CD4-positive, alpha-beta T cell (primary cell): ENCODE measurements around the gene ZC3H14. TPM values are rescaled to one million over a fixed set of nuclear protein-coding genes. Genes with fewer than 3 reads are reported as not detected.
"Not testable (repeated sequence)": the region's sequence is repeated elsewhere in the genome, so short reads cannot be mapped to it uniquely, and the experiment has no call there.

Experiments
- ATAC-seq: fragments of 200-7000 bp; cut with Tn5 transposase; one replicate; pipeline ENCODE4 v1.10.0; 2022; ENCODE audit warnings: mild to moderate bottlenecking; ENCODE audit not compliant: poor library complexity
- CTCF ChIA-PET: fragments of 350-600 bp; sonication (Branson Sonifier 250); formaldehyde crosslinking; loops from one replicate; lab custom pipeline; 2021; ENCODE audit warnings: antibody characterized with exemption, inconsistent platforms; lab: Charles Lee
- POLR2A ChIA-PET: fragments of 350-600 bp; sonication (Branson Sonifier 250); formaldehyde crosslinking; loops from one replicate; lab custom pipeline; 2021; ENCODE audit warnings: antibody characterized with exemption, inconsistent platforms; lab: Charles Lee
- DNase-seq, 14 experiments: peaks; one replicate each; pipeline ENCODE4 v3.0.0-alpha.2; 2013 to 2020; ENCODE audit warnings: mixed read lengths in 2 of 14
- H3K27ac ChIP-seq, 2 donors: one replicate each; pipeline versions ENCODE4 v1.5.1 to v1.7.0; 2013; ENCODE audit warnings: low read length in 2 of 2, low read depth in 1 of 2, mild to moderate bottlenecking in 1 of 2
- H3K27me3 ChIP-seq, 2 experiments: 1 replicate in 1 of 2; 2 replicates in 1 of 2; pipeline versions ENCODE4 v1.6.1 to v1.7.0; 2013; ENCODE audit warnings: low read length in 2 of 2, control low read depth in 1 of 2, mild to moderate bottlenecking in 1 of 2, moderate library complexity in 1 of 2; ENCODE audit not compliant: insufficient read depth in 2 of 2, control insufficient read depth in 1 of 2
- H3K36me3 ChIP-seq: one replicate; pipeline ENCODE4 v1.6.1; 2013; ENCODE audit warnings: low read length, control low read depth; ENCODE audit not compliant: insufficient read depth
- H3K4me1 ChIP-seq: one replicate; pipeline ENCODE4 v1.6.1; 2013; ENCODE audit warnings: low read length, control low read depth; ENCODE audit not compliant: insufficient read depth
- H3K4me3 ChIP-seq: one replicate; pipeline ENCODE4 v1.5.1; 2013; ENCODE audit warnings: mild to moderate bottlenecking, low read length, moderate library complexity
- H3K9me3 ChIP-seq, 2 experiments: 1 replicate in 1 of 2; 2 replicates in 1 of 2; pipeline versions ENCODE4 v1.6.1 to v1.7.0; 2013; ENCODE audit warnings: low read length in 2 of 2, mild to moderate bottlenecking in 2 of 2, control low read depth in 1 of 2, moderate library complexity in 1 of 2; ENCODE audit not compliant: control insufficient read depth in 1 of 2, insufficient read depth in 1 of 2
- H3K27ac Mint-ChIP-seq: one replicate; pipeline ENCODE4 v1.8.0; 2020; ENCODE audit warnings: mixed read lengths
- H3K27me3 Mint-ChIP-seq: one replicate; pipeline ENCODE4 v1.8.0; 2021; ENCODE audit warnings: mixed read lengths
- H3K36me3 Mint-ChIP-seq: one replicate; pipeline ENCODE4 v1.8.0; 2021; ENCODE audit warnings: low read depth, mixed read lengths
- H3K4me1 Mint-ChIP-seq: one replicate; pipeline ENCODE4 v1.8.0; 2021; ENCODE audit warnings: low read depth, mixed read lengths
- H3K4me3 Mint-ChIP-seq: one replicate; pipeline ENCODE4 v1.8.0; 2020; ENCODE audit warnings: mild to moderate bottlenecking, mixed read lengths
- H3K9me3 Mint-ChIP-seq: one replicate; pipeline ENCODE4 v1.8.0; 2020; ENCODE audit warnings: mixed read lengths
- intact Hi-C, 2 experiments: fragments of 100-400 bp; cut with DNase I in 1 of 2; cut with micrococcal nuclease in 1 of 2; formaldehyde crosslinking; loops; one replicate each; pipeline versions ENCODE4 v1.15.1 to v1.9.0; 2023 to 2025; cut with DNase I, micrococcal nuclease
- total RNA-seq, 174 experiments: library from RNA in 2 of 174; stranded (reverse) in 2 of 174; gene quantifications; one replicate each; pipeline ENCODE4 v1.2.3 and lab custom pipeline; 2021 to 2026
- TF ChIP-seq, protein P1 (sequence below): fragments of 200-600 bp; IDR thresholded peaks from one replicate; pipeline ENCODE4 v1.8.0; 2022; ENCODE audit warnings: antibody characterized with exemption, mild to moderate bottlenecking

ZC3H14 gene
- total RNA-seq, 2 experiments from 2014 or later, result 36.5 to 40.2 TPM

DNA sequence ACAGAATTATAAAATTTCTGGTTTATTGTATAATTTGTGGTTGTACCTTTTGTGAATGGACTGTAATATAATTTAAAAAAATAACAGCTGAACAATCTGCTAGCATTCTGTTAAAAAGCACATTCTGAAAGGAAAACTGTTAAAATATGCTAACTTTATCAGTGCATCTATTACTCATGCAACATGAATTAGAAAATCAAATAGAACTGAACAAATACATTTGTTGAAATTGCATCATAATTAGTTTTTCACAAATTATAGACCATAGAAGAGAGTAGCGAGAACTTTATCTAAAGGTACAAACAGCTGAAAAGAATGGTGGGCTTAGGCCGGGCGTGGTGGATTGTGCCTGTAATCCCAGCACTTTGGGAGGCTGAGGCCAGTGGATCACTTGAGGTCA is 41.0 kb upstream of the ZC3H14 start:
- H3K27me3 ChIP-seq, result peaks cover 4 to 6% of the 10 kb centered on the region in 2 experiments
- no peak for DNase-seq
- H3K36me3 ChIP-seq, result no peaks in the 10 kb centered on the region
- peaks cover 41% of the 10 kb centered on the region for H3K27me3 Mint-ChIP-seq
- ATAC-seq, result no peak
- no peak overlapping the region for H3K27ac ChIP-seq
- TF ChIP-seq, protein P1, sequence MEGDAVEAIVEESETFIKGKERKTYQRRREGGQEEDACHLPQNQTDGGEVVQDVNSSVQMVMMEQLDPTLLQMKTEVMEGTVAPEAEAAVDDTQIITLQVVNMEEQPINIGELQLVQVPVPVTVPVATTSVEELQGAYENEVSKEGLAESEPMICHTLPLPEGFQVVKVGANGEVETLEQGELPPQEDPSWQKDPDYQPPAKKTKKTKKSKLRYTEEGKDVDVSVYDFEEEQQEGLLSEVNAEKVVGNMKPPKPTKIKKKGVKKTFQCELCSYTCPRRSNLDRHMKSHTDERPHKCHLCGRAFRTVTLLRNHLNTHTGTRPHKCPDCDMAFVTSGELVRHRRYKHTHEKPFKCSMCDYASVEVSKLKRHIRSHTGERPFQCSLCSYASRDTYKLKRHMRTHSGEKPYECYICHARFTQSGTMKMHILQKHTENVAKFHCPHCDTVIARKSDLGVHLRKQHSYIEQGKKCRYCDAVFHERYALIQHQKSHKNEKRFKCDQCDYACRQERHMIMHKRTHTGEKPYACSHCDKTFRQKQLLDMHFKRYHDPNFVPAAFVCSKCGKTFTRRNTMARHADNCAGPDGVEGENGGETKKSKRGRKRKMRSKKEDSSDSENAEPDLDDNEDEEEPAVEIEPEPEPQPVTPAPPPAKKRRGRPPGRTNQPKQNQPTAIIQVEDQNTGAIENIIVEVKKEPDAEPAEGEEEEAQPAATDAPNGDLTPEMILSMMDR, result no peak
- no peaks in the 10 kb centered on the region for H3K4me1 ChIP-seq
- no peaks in the 10 kb centered on the region for H3K9me3 ChIP-seq
- no peaks in the 10 kb centered on the region for H3K9me3 Mint-ChIP-seq
- H3K27ac Mint-ChIP-seq, result no peak overlapping the region
- H3K36me3 Mint-ChIP-seq, result no peaks in the 10 kb centered on the region
- ChIA-PET POLR2A (no interaction called here), CTCF (no interaction called here)
- H3K4me3 Mint-ChIP-seq, result no peak overlapping the region
- no peak overlapping the region for H3K4me3 ChIP-seq
- H3K4me1 Mint-ChIP-seq, result peaks cover 4% of the 10 kb centered on the region
- intact Hi-C loops, result no loop called here

DNA sequence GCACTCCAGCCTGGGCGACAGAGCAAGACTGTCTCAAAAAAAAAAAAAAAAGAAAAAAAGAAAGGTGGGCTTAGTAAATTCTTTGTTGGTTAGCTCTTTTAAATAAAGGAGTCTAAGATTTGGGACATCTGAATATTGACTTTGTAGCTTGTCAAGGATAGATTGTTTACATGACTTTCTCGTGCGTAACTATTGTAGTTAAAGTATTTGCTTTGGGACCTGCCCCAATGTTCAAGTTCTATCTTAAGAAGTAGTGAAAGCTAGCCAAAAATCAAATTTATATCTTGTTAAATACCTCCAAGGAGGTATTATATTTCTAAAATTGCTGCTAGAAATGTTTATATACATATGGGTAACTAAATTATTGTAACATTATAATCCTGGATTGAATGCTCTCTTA is 40.4 kb upstream of the ZC3H14 start:
- Histone ChIP-seq H3K9me3 (no peaks in the 10 kb centered on the region), H3K27me3 (peaks cover 4 to 6% of the 10 kb centered on the region in 2 experiments), H3K4me1 (no peaks in the 10 kb centered on the region), H3K27ac (no peak overlapping the region), H3K36me3 (no peaks in the 10 kb centered on the region), H3K4me3 (no peak overlapping the region)
- Mint-ChIP-seq H3K9me3 (no peaks in the 10 kb centered on the region), H3K27me3 (peaks cover 41% of the 10 kb centered on the region), H3K4me3 (no peak overlapping the region), H3K36me3 (no peaks in the 10 kb centered on the region), H3K4me1 (no peaks in the 10 kb centered on the region), H3K27ac (no peak overlapping the region)
- intact Hi-C loops, result no loop called here
- CTCF ChIA-PET, result no interaction called here
- ATAC-seq (no peak), DNase-seq (no peak)
- TF ChIP-seq, protein P1, result no peak
- POLR2A ChIA-PET, result interaction anchor here (0.6 kb wide), 1 partner anchor 9 kb away, joined by 3 read pairs; no protein-coding TSS in a partner anchor

DNA sequence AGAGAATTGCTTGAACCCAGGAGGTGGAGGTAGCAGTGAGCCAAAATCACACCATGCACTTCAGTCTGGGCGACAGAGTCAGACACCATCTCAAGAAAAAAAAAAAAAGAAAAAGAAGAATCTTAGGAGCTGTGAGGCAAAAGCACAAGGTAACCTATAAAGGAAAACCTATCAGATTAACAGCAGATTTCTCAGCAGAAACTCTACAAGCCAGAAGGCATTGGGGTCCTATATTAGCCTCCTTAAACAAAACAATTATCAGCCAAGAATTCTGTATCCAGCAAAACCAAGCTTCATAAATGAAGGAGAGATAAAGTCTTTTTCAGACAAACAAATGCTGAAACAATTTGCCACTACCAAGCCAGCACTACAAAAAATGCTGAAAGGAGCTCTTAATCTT is 32.9 kb upstream of the ZC3H14 start:
- intact Hi-C loops, result not testable (repeated sequence)

DNA sequence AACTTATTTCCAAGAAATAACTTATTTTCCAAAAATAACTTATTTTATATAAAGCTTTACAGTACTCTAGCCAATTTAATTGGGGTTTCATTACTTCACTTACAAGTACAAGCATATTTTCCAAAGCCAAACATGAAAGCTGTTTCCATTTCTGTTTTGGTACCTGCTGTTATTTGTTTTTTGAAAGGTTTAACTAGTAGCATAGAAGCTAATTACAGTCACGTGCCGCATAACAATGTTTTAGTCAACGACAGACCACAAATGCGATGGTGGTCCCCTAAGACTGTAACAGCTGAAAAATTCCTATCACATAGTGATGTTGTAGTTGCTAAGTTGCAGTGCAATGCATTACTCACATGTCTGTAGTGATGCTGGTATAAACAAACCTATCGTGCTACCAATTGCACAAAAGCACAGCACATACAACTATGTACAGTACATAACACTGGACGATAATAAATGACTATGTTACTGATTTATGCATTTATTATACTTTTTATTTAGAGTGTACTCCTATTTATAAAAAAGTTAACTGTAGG is 29.7 kb upstream of the ZC3H14 start:
- Histone ChIP-seq H3K4me1 (no peaks in the 10 kb centered on the region), H3K4me3 (no peak overlapping the region), H3K36me3 (no peaks in the 10 kb centered on the region), H3K27me3 (peaks cover 0 to 11% of the 10 kb centered on the region in 2 experiments), H3K9me3 (peaks cover 0 to 16% of the 10 kb centered on the region in 2 experiments), H3K27ac (no peak overlapping the region)
- no peak for ATAC-seq
- CTCF ChIA-PET, result no interaction called here
- POLR2A ChIA-PET, result no interaction called here
- no peak for DNase-seq
- peaks cover 15% of the 10 kb centered on the region for H3K9me3 Mint-ChIP-seq
- TF ChIP-seq, protein P1, result no peak
- H3K4me1 Mint-ChIP-seq, result no peaks in the 10 kb centered on the region
- H3K27me3 Mint-ChIP-seq, result peaks cover 22% of the 10 kb centered on the region
- H3K4me3 Mint-ChIP-seq, result no peak overlapping the region
- no peak overlapping the region for H3K27ac Mint-ChIP-seq
- H3K36me3 Mint-ChIP-seq, result no peaks in the 10 kb centered on the region
- intact Hi-C loops, result no loop called here

More for the DNA sequence above, 32.9 kb upstream of the ZC3H14 start:
- peaks cover 15% of the 10 kb centered on the region for H3K9me3 Mint-ChIP-seq
- ATAC-seq, DNase-seq, H3K4me3 Mint-ChIP-seq, H3K36me3 Mint-ChIP-seq, H3K27ac Mint-ChIP-seq, H3K27ac ChIP-seq, H3K4me1 Mint-ChIP-seq, H3K4me3 ChIP-seq, POLR2A ChIA-PET, CTCF ChIA-PET, H3K4me1 ChIP-seq, H3K36me3 ChIP-seq: not testable (repeated sequence)
- Histone ChIP-seq H3K9me3 (peaks cover 0 to 16% of the 10 kb centered on the region in 2 experiments), H3K27me3 (peaks cover 0 to 11% of the 10 kb centered on the region in 2 experiments)
- H3K27me3 Mint-ChIP-seq, result peaks cover 44% of the 10 kb centered on the region
